ENCODE data around the gene TACC3.

The TACC3 gene

DNA sequence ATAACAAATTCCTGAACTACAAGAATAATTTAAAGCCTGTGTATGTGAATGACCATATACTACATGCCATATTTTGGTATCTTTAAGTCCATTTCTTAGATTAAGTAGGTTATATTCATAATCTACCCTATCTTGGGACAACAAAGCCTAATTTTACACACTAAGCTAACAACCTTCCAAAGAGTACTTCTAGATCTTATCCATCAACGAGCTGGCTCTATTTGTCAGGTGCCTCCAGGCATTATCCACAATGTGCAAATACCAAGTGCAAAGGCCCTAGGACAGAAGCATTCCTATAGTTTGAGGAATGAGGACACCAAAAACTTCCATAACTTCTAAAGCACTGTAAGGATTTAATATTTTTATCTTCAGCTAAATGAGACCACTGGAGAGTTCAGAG is 12.7 kb upstream of the TACC3 start:
- peak overlapping the region; percentile 7 for H3K27ac ChIP-seq
- no peaks in the 10 kb centered on the region for H3K9me3 ChIP-seq
- no peaks in the 10 kb centered on the region for H3K27me3 ChIP-seq
- TF ChIP-seq, protein P1, sequence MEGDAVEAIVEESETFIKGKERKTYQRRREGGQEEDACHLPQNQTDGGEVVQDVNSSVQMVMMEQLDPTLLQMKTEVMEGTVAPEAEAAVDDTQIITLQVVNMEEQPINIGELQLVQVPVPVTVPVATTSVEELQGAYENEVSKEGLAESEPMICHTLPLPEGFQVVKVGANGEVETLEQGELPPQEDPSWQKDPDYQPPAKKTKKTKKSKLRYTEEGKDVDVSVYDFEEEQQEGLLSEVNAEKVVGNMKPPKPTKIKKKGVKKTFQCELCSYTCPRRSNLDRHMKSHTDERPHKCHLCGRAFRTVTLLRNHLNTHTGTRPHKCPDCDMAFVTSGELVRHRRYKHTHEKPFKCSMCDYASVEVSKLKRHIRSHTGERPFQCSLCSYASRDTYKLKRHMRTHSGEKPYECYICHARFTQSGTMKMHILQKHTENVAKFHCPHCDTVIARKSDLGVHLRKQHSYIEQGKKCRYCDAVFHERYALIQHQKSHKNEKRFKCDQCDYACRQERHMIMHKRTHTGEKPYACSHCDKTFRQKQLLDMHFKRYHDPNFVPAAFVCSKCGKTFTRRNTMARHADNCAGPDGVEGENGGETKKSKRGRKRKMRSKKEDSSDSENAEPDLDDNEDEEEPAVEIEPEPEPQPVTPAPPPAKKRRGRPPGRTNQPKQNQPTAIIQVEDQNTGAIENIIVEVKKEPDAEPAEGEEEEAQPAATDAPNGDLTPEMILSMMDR (IDR thresholded peaks at IDR 0.05): no peak
- H3K4me3 ChIP-seq (ENCODE audit: low read depth in 1 of 2, low read length in 1 of 2): no peak overlapping the region
- H3K4me1 ChIP-seq (ENCODE audit: control insufficient read depth in 1 of 2, insufficient read depth in 1 of 2, low read depth in 1 of 2, low read length in 1 of 2): peaks cover 17 to 21% of the 10 kb centered on the region in 2 experiments
- H3K36me3 ChIP-seq: peaks cover 4% of the 10 kb centered on the region

DNA sequence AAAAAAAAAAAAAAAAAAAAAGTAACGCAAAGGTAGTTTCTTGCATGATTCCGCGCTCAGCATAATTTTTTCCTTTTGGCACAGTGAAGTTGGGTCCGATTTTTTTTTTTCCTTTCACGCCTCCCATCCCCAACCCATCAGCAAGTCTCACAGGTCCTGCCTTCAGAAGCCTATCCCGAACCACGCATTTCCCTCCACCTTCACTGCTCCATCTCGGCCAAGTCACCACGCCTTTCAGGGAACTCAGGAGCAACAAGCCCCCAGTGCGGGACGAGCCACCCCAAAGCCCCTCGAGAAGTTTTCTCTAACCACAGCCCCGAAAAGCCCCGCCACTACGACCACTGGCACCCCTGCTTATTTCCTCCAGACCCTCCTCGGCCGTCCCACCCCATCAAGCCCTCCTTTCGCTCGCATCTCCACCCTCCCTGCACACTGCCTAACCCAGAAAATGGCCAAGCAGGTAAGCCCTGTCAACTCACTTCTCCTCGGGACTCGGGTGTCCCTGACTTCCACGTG is 10.2 kb upstream of the TACC3 start:
- Histone ChIP-seq H3K9me3 (no peaks in the 10 kb centered on the region), H3K4me3 (ENCODE audit: low read depth in 1 of 2, low read length in 1 of 2) (peak overlapping the region; percentile 68 to 89), H3K36me3 (no peaks in the 10 kb centered on the region), H3K4me1 (ENCODE audit: control insufficient read depth in 1 of 2, insufficient read depth in 1 of 2, low read depth in 1 of 2, low read length in 1 of 2) (peaks cover 42 to 46% of the 10 kb centered on the region in 2 experiments), H3K27ac (peak overlapping the region; percentile 100), H3K27me3 (no peaks in the 10 kb centered on the region)
- TF ChIP-seq, protein P1 (IDR thresholded peaks at IDR 0.05): no peak

DNA sequence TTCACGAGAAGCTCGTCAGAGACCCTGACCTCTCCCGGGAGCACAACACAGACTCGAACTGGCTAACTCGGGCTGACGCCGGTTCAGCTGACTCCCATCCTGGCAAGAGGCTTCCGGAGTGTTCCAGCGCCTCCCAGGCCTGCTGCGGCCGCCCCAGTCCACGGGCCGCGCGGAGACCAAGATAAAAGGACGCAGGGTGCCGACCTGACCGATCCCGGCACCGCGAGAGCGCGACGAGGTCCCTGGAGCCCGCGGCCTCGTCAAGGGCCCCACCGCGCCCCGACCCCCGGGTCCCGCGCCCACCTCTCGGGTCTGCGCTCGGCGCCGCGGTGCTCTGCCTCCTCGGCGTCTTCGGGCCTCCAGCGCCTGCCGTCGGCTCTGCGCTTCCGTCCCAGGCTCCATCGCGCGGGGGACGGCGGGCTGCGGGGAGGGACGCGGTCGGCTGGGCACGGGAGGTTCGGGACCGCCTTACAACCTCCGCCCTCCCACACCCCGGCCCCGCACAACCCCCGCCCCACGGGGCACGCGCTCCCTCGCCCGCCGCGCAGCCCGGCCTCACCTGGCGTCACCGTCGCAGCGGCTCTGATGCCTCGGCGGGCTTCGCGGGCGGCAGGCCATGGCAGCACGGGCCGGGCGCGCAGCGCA is 9.6 kb upstream of the TACC3 start:
- Histone ChIP-seq H3K27me3 (no peaks in the 10 kb centered on the region), H3K4me3 (ENCODE audit: low read depth in 1 of 2, low read length in 1 of 2) (peak overlapping the region; percentile 68 to 89), H3K4me1 (ENCODE audit: control insufficient read depth in 1 of 2, insufficient read depth in 1 of 2, low read depth in 1 of 2, low read length in 1 of 2) (peaks cover 46 to 49% of the 10 kb centered on the region in 2 experiments), H3K36me3 (peaks cover 4% of the 10 kb centered on the region), H3K9me3 (no peaks in the 10 kb centered on the region), H3K27ac (peak overlapping the region; percentile 100)
- TF ChIP-seq, protein P1 (IDR thresholded peaks at IDR 0.05): no peak

DNA sequence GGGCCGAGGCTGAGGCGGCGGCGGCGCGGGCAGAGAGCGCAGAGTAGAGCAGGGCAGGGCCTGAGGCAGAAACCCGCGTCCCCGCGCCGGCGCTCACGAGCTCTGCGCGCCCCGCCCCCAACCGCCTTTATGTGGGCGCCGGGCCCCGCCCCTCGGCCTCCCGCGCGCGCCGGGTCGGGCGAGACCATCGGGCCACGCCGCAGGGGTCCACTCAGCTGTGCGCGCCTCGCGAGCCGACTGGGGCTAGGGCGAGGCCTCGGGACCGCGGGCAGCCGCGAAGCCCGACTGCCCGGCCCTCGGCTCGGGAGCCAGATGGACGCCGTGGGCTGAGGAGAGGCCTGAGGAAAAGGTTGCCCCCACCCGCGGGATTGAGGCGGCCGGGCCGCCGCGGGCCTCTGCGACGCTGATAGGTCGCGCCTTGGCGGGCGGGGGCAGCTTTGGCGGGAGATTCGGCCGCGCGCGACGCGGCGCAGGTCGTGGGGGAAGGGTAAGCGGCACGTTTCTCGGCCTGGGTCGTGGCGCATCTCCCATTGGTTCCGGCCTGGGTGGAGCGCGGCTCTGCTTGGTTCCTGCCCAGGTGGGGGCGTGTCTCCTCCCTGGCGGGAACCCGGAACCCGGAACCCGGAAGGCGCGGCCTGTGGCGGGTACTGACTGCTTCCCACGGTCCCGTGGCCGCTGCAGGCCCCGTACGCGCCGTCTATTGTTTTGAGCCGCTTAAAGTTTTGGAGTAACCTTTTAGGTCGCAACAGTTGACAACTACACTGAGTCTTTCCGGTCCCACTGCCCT is 8.9 kb upstream of the TACC3 start, which contains the start of gene SLBP:
SLBP (minus strand) TSS at position 104 of the 787 bp plus-strand sequence. CDS start 131 bp downstream, outside the sequence.
- H3K27me3 ChIP-seq: no peaks in the 10 kb centered on the region
- H3K27ac ChIP-seq: peak within 1 kb of the TSS; percentile 100
- H3K4me3 ChIP-seq (ENCODE audit: low read depth in 1 of 2, low read length in 1 of 2): peak within 1 kb of the TSS; percentile 68 to 89
- H3K36me3 ChIP-seq: peaks cover 11% of the 10 kb centered on the region
- TF ChIP-seq, protein P1 (IDR thresholded peaks at IDR 0.05): peak; percentile 13
- H3K9me3 ChIP-seq: no peaks in the 10 kb centered on the region
- H3K4me1 ChIP-seq (ENCODE audit: control insufficient read depth in 1 of 2, insufficient read depth in 1 of 2, low read depth in 1 of 2, low read length in 1 of 2): peaks cover 46 to 49% of the 10 kb centered on the region in 2 experiments

DNA sequence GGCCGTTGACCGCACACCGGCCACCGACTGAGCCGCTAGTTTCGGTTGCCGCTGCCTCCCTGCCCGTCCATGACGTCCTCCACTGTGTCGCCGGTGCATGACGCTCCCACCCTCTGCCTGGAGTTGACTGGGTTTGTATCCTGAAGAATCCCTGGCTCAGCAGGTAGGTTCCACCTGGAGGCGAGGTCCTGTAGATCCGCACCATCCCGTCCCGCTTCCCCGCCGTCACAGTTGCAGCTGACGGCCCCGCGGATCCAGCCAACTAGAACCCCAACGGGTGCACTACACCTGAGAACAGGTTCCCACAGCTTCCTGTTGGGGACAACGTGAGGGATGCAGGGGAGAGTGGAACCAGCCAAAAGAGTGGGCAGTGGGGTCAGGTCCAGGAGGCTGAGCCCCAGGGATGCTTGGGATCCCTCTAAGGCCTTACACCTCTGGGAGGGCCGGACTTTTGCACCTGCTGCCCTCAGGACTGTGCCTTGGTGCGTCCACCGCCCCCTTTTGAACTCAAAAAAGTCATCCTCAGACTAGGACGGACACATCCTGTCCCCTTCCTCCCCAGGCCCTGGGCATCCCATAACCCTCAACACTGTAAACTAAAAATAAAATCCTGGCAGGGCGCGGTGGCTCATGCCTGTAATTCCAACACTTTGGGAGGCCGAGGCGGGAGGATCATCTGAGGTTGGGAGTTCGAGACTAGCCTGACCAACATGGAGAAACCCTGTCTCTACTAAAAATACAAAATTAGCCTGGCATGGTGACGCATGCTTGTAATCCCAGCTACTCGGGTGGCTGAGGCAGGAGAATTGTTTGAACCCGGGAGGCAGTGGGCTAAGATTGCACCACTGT is 8.1 kb upstream of the TACC3 start:
- peak overlapping the region; percentile 100 for H3K27ac ChIP-seq
- H3K9me3 ChIP-seq: no peaks in the 10 kb centered on the region
- TF ChIP-seq, protein P1 (IDR thresholded peaks at IDR 0.05): no peak
- H3K4me1 ChIP-seq (ENCODE audit: control insufficient read depth in 1 of 2, insufficient read depth in 1 of 2, low read depth in 1 of 2, low read length in 1 of 2): peaks cover 48 to 49% of the 10 kb centered on the region in 2 experiments
- H3K27me3 ChIP-seq: no peaks in the 10 kb centered on the region
- peak overlapping the region; percentile 68 to 89 for H3K4me3 ChIP-seq (ENCODE audit: low read depth in 1 of 2, low read length in 1 of 2)
- peaks cover 19% of the 10 kb centered on the region for H3K36me3 ChIP-seq

Measured in neutrophil (primary cell).